H9 (cell line): ENCODE data around the gene ATG5. TPM values are rescaled to one million over a fixed set of nuclear protein-coding genes. Genes with fewer than 3 reads are reported as not detected.

Experiments
- DNase-seq: peaks from one replicate; pipeline ENCODE4 v3.0.0-alpha.2; 2017
- H2AFZ ChIP-seq: one replicate; pipeline ENCODE4 v1.6.1; 2013; ENCODE audit warnings: mild to moderate bottlenecking, low read length, control low read depth, moderate library complexity
- H2AK5ac ChIP-seq: 2 replicates; pipeline ENCODE4 v1.6.1; 2013; ENCODE audit warnings: low read length, control low read depth, mixed read lengths; ENCODE audit not compliant: insufficient read length
- H2BK120ac ChIP-seq: one replicate; pipeline ENCODE4 v1.6.1; 2013; ENCODE audit warnings: low read depth, mild to moderate bottlenecking, low read length, control low read depth, inconsistent platforms; ENCODE audit not compliant: poor library complexity, severe bottlenecking
- H2BK12ac ChIP-seq: 2 replicates; pipeline ENCODE4 v1.6.1; 2013; ENCODE audit warnings: low read length, control low read depth, mixed read lengths, low read depth; ENCODE audit not compliant: insufficient read length
- H2BK15ac ChIP-seq: 2 replicates; pipeline ENCODE4 v1.6.1; 2013; ENCODE audit warnings: low read depth, low read length, control low read depth
- H2BK20ac ChIP-seq: one replicate; pipeline ENCODE4 v1.6.1; 2013; ENCODE audit warnings: low read depth, mild to moderate bottlenecking, low read length, control low read depth, inconsistent platforms; ENCODE audit not compliant: poor library complexity, severe bottlenecking
- H2BK5ac ChIP-seq: 2 replicates; pipeline ENCODE4 v1.6.1; 2013; ENCODE audit warnings: low read length, control low read depth, mixed read lengths; ENCODE audit not compliant: insufficient read length
- H3K14ac ChIP-seq: 2 replicates; pipeline ENCODE4 v1.6.1; 2013; ENCODE audit warnings: low read length, control low read depth; ENCODE audit not compliant: insufficient read depth
- H3K18ac ChIP-seq: 2 replicates; pipeline ENCODE4 v1.6.1; 2013; ENCODE audit warnings: low read depth, mild to moderate bottlenecking, mixed read lengths, low read length, control low read depth; ENCODE audit not compliant: insufficient read length
- H3K23ac ChIP-seq: 2 replicates; pipeline ENCODE4 v1.6.1; 2013; ENCODE audit warnings: low read length, control low read depth, mixed read lengths, low read depth; ENCODE audit not compliant: insufficient read length
- H3K23me2 ChIP-seq: 2 replicates; pipeline ENCODE4 v1.6.1; 2013; ENCODE audit warnings: low read depth, mild to moderate bottlenecking, mixed read lengths, low read length, control low read depth; ENCODE audit not compliant: insufficient read length, poor library complexity, severe bottlenecking
- H3K27ac ChIP-seq: 2 replicates; pipeline ENCODE4 v1.5.1; 2013; ENCODE audit warnings: low read length, control low read depth, mixed read lengths, low read depth; ENCODE audit not compliant: insufficient read length
- H3K27me3 ChIP-seq: 2 replicates; pipeline ENCODE4 v1.6.1; 2013; ENCODE audit warnings: low read length, control low read depth, inconsistent platforms; ENCODE audit not compliant: insufficient read depth
- H3K4ac ChIP-seq: 2 replicates; pipeline ENCODE4 v1.6.1; 2013; ENCODE audit warnings: low read depth, mild to moderate bottlenecking, control low read depth, inconsistent platforms, low read length, moderate library complexity
- H3K4me1 ChIP-seq: 2 replicates; pipeline ENCODE4 v1.6.1; 2013; ENCODE audit warnings: low read length, control low read depth, inconsistent platforms; ENCODE audit not compliant: insufficient read depth
- H3K4me2 ChIP-seq: 2 replicates; pipeline ENCODE4 v1.6.1; 2013; ENCODE audit warnings: low read length, control low read depth, mixed read lengths; ENCODE audit not compliant: insufficient read length, insufficient read depth
- H3K56ac ChIP-seq: 2 replicates; pipeline ENCODE4 v1.6.1; 2013; ENCODE audit warnings: low read depth, mild to moderate bottlenecking, mixed read lengths, low read length, control low read depth; ENCODE audit not compliant: insufficient read length
- H3K79me1 ChIP-seq: 2 replicates; pipeline ENCODE4 v1.6.1; 2013; ENCODE audit warnings: low read depth, mild to moderate bottlenecking, moderate library complexity, low read length, control low read depth, inconsistent platforms; ENCODE audit not compliant: insufficient read depth, poor library complexity, severe bottlenecking
- H3K79me2 ChIP-seq: 2 replicates; pipeline ENCODE4 v1.6.1; 2013; ENCODE audit warnings: low read length, control low read depth, inconsistent platforms; ENCODE audit not compliant: insufficient read depth
- H3K9ac ChIP-seq: 2 replicates; pipeline ENCODE4 v1.6.1; 2013; ENCODE audit warnings: low read length, control low read depth, mixed read lengths; ENCODE audit not compliant: insufficient read length; ENCODE audit errors: extremely low read depth
- H3K9me3 ChIP-seq: one replicate; pipeline ENCODE4 v1.6.1; 2013; ENCODE audit warnings: low read depth, low read length, inconsistent platforms; ENCODE audit not compliant: control insufficient read depth
- H3T11ph ChIP-seq: one replicate; pipeline ENCODE4 v1.6.1; 2013; ENCODE audit warnings: mild to moderate bottlenecking, low read length, control low read depth, inconsistent platforms
- H4K20me1 ChIP-seq: one replicate; pipeline ENCODE4 v1.6.1; 2013; ENCODE audit not compliant: control insufficient read depth, insufficient read length, insufficient read depth
- H4K5ac ChIP-seq: 2 replicates; pipeline ENCODE4 v1.6.1; 2013; ENCODE audit warnings: low read depth, mild to moderate bottlenecking, mixed read lengths, low read length, control low read depth; ENCODE audit not compliant: insufficient read length
- H4K8ac ChIP-seq: replicated peaks from 2 replicates; pipeline ENCODE4 v1.6.1; 2013; ENCODE audit warnings: low read length, control low read depth, mixed read lengths, low read depth; ENCODE audit not compliant: insufficient read length
- H4K91ac ChIP-seq: 2 replicates; pipeline ENCODE4 v1.6.1; 2013; ENCODE audit warnings: low read depth, mild to moderate bottlenecking, moderate library complexity, mixed read lengths, low read length, control low read depth; ENCODE audit not compliant: insufficient read length
- H3K27ac Mint-ChIP-seq, 3 experiments: 2 replicates in 2 of 3; 3 replicates in 1 of 3; pipeline ENCODE4 v1.8.0; 2020 to 2021; ENCODE audit warnings: mixed read lengths in 3 of 3, mild to moderate bottlenecking in 1 of 3, moderate library complexity in 1 of 3
- H3K27me3 Mint-ChIP-seq: 2 replicates; pipeline ENCODE4 v1.8.0; 2021; ENCODE audit warnings: low read depth, mild to moderate bottlenecking, moderate library complexity, mixed read lengths
- H3K36me3 Mint-ChIP-seq, 3 experiments: 2 replicates in 2 of 3; 3 replicates in 1 of 3; pipeline ENCODE4 v1.8.0; 2020 to 2021; ENCODE audit warnings: low read depth in 3 of 3, mixed read lengths in 3 of 3; ENCODE audit not compliant: insufficient read depth in 1 of 3
- H3K4me1 Mint-ChIP-seq, 2 experiments: 2 replicates each; pipeline ENCODE4 v1.8.0; 2020; ENCODE audit warnings: mixed read lengths in 2 of 2
- H3K4me3 Mint-ChIP-seq, 2 experiments: 2 replicates in 1 of 2; 3 replicates in 1 of 2; pipeline ENCODE4 v1.8.0; 2020 to 2021; ENCODE audit warnings: mild to moderate bottlenecking in 2 of 2, mixed read lengths in 2 of 2, moderate library complexity in 1 of 2
- H3K9me3 Mint-ChIP-seq, 2 experiments: 2 replicates in 1 of 2; 3 replicates in 1 of 2; pipeline ENCODE4 v1.8.0; 2020; ENCODE audit warnings: mild to moderate bottlenecking in 2 of 2, mixed read lengths in 2 of 2, moderate library complexity in 1 of 2
- CTCF ChIP-seq: fragments of 200-600 bp; sonication (generic); conservative IDR thresholded peaks from 3 replicates; pipeline ENCODE4 v1.8.0; 2021; ENCODE audit warnings: antibody characterized with exemption, mild to moderate bottlenecking
- whole genome bisulfite sequencing: extraction: QIAGEN DNeasy Blood & Tissue Kit; methylation state at CpG from one replicate; pipeline ENCODE4 v1.1.7; 2013; ENCODE audit warnings: missing lambda C conversion rate, low lambda C conversion rate, mixed read lengths; ENCODE audit not compliant: insufficient read length; ENCODE audit errors: extremely low coverage; 5-methylcytosine and 5-hydroxymethylcytosine counted together
- total RNA-seq: library from RNA; stranded (reverse); gene quantifications from 2 replicates; pipeline ENCODE4 v1.2.1, GENCODE V29; 2021

Gene ATG5
- total RNA-seq, 1 experiment from 2014 or later: 36.7 TPM

- no peak overlapping the region for H3K27ac ChIP-seq
- H4K91ac ChIP-seq: no peak overlapping the region
- H4K20me1 ChIP-seq: no peaks in the 10 kb centered on the region
- H3K27ac Mint-ChIP-seq: no peak overlapping the region
- H3K4me1 ChIP-seq: no peaks in the 10 kb centered on the region; the same call in 1 of the 2 replicates
- H3K4me2 ChIP-seq: no peak overlapping the region
- H2BK5ac ChIP-seq: no peak overlapping the region
- H3K4me3 Mint-ChIP-seq: no peak overlapping the region
- no peak overlapping the region for H3K4ac ChIP-seq
- no peaks in the 10 kb centered on the region; the same call in 1 of the 2 replicates for H3K27me3 ChIP-seq
- H3K14ac ChIP-seq: no peak overlapping the region
- H3K23me2 ChIP-seq: peaks cover 8% of the 10 kb centered on the region
- no peak overlapping the region for H3K9ac ChIP-seq
- H2BK12ac ChIP-seq: no peak overlapping the region
- no peak overlapping the region for H4K8ac ChIP-seq
- no peak overlapping the region for H3K56ac ChIP-seq
- H2AFZ ChIP-seq: no peak overlapping the region
- H3K9me3 ChIP-seq: no peaks in the 10 kb centered on the region
- no peak overlapping the region for H4K5ac ChIP-seq
- no peaks in the 10 kb centered on the region for H3K79me1 ChIP-seq
- no peak for TF ChIP-seq CTCF
- peaks cover 6 to 7% of the 10 kb centered on the region in 2 experiments for H3K4me1 Mint-ChIP-seq
- DNase-seq: no peak
- H3T11ph ChIP-seq: no peak overlapping the region
- no peaks in the 10 kb centered on the region for H3K79me2 ChIP-seq
- peaks cover 17% of the 10 kb centered on the region for H3K27me3 Mint-ChIP-seq
- H3K23ac ChIP-seq: no peak overlapping the region
- no peak overlapping the region for H2BK20ac ChIP-seq
- no peak overlapping the region for H3K18ac ChIP-seq
- H2AK5ac ChIP-seq: no peak overlapping the region
- no CpG with 5 or more reads among the region's 3 CpGs for WGBS
- H3K9me3 Mint-ChIP-seq: no peaks in the 10 kb centered on the region; a peak in 1 of 5 replicates
- peaks cover 0 to 2% (median 0%) of the 10 kb centered on the region in 3 experiments; a peak in 1 of 7 replicates for H3K36me3 Mint-ChIP-seq
- H2BK15ac ChIP-seq: no peak overlapping the region
- H2BK120ac ChIP-seq: no peak overlapping the region
Measured at GRCh38 chr6:106363401-106364138, 38.0 kb upstream of the ATG5 start.
